Middle frontal gyrus (tissue), 1 donor: Measurements from ENCODE around the gene LRRC42.
"Not testable (repeated sequence)": the region's sequence is repeated elsewhere in the genome, so short reads cannot be mapped to it uniquely, and the experiment has no call there.

ENCODE experiments used
- DNase-seq: peaks from one replicate; pipeline ENCODE4 v3.0.0-alpha.2; 2015; ENCODE audit warnings: low spot score; ENCODE audit errors: extremely low spot score

The LRRC42 gene

DNA sequence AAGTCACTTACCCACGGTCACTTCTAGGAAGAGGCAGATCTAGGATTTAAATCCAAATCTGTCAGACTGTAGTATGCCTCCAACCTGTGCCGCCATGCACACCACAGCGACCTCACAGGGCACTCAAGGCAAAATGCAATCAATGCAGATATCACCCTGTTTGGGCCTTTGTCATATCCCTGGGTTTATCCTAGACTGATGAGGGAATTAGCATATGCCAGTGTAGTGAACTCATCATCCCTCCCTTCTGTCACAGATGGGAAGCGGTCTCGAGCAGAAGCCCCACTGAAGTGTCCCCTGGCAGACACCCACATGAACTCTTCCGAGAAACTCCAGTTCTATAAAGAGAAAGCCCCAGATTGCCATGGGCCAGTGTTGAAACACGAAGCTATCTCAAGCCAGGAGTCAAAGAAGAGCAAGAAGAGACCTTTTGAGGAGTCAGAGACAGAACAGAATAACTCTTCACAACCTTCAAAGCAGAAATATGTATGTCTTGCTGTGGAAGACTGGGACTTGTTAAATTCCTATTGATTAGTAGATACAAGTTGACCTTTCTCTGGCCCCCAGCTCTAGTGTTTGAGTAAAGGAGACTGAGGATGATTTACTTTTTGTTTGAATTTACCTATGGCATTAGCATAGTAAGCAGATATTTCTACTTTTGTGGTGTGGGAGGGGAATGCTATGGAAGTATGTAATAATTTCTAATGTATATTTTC, 21.4 kb downstream of the LRRC42 start:
- DNase-seq: no peak

DNA sequence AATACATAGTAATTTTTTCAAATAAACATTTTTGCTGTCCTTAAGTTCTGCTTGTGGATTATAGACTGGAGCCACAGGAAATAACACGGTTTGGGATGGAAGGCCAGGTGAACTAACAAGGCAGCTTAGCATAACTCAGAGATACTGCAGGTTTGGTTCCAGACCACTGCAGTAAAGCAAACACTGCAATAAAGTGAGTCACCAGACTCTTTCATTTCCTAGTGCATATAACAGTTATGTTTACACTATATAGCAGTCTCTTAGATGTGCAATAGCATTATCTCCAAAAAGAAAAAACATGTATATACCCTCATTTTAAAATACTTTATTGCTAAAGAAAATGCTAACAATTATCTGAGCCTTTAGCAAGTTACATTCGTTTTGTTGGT, 22.0 kb downstream of the LRRC42 start:
- no peak for DNase-seq

- not testable (repeated sequence) for DNase-seq
Measured at GRCh38 chr1:53969323-53969722, 23.2 kb downstream of the LRRC42 start.

- no peak for DNase-seq
Measured at GRCh38 chr1:53971718-53972117, 25.6 kb downstream of the LRRC42 start.

GRCh38 chr1:53975861-53976260, 29.7 kb downstream of the LRRC42 start:
- DNase-seq: no peak

- no peak for DNase-seq
Measured at GRCh38 chr1:53979712-53980450, 33.7 kb downstream of the LRRC42 start.

GRCh38 chr1:53981220-53981619, 35.1 kb downstream of the LRRC42 start:
- DNase-seq: no peak

DNA sequence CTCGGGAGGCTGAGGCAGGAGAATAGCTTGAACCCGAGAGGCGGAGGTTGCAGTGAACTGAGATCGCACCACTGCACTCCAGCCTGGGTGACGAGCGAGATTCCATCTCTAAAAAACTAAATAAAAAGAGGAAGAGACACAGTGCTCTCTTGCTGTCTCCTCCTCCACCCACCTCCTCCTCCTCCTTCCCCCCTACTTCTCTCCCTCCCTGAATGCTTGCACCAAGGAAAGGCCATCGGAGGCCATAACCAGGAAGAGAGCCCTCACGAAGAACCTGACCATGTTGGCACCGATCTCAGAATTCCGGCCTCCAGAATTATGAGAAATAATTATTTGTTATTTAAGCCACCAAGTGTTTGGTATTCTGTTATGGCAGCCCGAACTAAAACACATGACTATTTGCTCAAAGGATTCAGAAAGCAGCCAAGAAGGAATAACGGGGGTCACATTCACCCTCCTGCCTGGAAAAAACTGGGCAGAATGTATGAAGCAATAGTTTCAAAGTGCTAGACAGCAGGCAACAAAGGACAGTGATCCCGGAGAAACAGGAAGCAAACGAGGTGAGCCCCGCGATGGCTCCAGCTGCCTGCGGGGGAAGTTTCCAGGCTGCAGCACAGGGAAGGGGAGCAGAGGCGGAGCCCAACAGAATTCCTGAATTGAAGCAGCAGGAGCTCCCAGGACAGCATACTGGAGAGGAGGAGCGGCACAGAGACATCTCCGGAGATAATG, 36.0 kb downstream of the LRRC42 start:
- no peak for DNase-seq

- DNase-seq: no peak
Measured at GRCh38 chr1:53982763-53983104, 36.6 kb downstream of the LRRC42 start.

DNA sequence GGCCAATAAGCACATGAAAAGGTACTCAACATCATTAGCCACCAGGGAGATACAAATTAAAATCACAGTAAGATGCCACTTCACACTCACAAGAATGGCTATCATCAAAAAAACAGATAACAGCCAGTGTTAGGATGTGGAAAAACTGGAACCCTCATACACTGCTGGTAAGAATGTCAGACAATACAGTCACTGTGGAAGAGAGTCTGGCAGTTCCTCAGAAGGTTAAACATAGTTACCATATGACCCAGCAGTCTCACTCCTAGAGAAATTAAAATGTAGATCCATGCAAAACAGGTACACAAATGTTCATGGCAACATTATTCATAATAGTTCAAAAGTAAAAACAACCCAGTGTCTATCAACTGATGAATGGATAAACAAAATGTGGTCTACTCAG, 38.6 kb downstream of the LRRC42 start:
- DNase-seq: no peak

DNA sequence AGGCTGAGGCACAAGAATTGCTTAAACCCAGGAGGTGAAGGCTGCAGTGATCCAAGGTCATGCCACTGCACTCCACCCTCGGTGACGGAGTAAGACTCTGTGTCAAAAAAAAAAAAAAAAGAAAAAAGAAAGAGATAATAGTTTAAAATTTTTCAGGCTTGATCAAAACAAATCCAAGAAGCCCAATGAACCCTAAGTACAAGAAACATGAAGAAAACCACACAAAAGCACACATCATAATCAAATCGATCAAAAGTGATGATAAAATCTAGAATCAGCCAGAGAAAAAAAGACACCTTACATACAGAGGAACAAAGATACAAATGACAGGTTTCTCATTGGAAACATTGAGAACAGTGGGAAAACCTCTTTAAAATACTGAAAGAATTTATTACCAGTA, 40.3 kb downstream of the LRRC42 start:
- DNase-seq: no peak

- no peak for DNase-seq
Measured at GRCh38 chr1:53987880-53988279, 41.7 kb downstream of the LRRC42 start.

GRCh38 chr1:53992085-53992874, 46.1 kb downstream of the LRRC42 start:
- DNase-seq: no peak

DNA sequence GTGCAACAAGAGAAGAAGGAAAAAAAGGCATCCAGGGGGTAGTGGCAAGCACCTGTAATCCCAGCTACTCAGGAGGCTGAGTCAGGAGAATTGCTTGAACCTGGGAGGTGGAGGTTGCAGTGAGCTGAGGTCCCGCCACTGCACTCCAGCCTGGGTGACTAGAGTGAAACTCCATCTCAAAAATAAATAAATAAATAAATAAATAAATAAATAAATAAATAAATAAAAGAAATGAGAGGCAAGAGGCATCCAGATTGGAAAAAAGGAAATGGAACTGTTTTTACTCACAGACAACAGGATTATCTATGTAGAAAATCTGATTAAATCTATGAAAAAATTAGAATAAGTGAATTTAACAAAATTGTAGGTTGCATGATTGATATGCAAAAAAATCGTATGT, 48.4 kb downstream of the LRRC42 start:
- DNase-seq: not testable (repeated sequence)

GRCh38 chr1:53995683-53996082, 49.5 kb downstream of the LRRC42 start:
- DNase-seq: no peak

- no peak for DNase-seq
Measured at GRCh38 chr1:53998223-53998622, 52.1 kb downstream of the LRRC42 start.

GRCh38 chr1:53999920-54000319, 53.8 kb downstream of the LRRC42 start:
- no peak for DNase-seq

DNA sequence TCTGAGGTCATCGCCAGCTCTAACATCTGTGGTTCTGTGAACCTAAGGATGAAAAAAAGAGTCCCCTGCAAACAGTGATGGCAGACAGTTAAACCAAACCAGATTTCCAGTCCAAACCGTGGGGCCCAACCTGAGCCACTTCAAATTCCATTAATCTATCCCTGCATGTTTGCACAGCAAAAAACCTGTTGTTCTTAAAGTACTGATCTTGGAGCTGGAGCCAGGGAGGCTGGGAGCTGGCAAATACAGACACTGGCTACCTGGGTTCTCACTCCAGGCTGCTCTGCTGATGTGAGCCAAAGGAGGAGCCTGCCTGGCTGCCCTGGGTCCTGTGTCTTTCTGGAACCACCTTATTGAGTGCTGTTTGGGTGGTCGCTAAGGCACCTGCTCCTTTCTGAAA, 55.4 kb downstream of the LRRC42 start:
- no peak for DNase-seq

DNA sequence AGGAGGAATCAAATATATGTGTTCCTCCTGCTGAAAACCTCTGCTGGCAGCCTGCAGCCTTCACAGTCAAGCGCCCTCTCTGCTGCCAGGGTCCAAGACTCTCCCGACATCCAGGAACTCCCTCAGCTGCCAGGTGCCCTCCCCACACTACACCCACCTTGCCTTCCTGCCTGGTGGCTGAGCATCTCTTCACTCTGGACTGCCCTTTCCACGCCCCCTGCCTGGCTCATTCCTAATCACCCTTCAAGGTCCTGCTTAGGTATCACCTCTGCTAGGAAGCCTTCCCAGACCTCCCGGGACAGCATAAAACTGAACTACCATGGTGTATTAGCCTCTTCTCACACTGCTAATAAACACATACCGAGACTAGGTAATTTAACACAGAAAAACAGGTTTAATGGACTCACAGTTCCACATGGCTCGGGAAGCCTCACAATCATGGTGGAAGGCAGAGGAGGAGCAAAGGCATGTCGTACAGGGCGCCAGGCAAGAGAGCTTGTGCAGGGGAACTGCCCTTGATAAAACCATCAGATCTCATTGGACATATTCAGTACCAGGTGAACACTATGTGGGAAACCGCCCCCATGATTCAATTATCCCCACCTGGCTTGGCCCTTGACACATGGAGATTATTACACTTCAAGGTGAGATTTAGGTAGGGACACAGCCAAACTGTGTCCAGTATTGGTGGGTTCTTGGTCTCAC, 56.5 kb downstream of the LRRC42 start:
- no peak for DNase-seq

GRCh38 chr1:54003249-54003646, 57.1 kb downstream of the LRRC42 start:
- DNase-seq: no peak
